Measurements from ENCODE around the gene KRT8.

DNA sequence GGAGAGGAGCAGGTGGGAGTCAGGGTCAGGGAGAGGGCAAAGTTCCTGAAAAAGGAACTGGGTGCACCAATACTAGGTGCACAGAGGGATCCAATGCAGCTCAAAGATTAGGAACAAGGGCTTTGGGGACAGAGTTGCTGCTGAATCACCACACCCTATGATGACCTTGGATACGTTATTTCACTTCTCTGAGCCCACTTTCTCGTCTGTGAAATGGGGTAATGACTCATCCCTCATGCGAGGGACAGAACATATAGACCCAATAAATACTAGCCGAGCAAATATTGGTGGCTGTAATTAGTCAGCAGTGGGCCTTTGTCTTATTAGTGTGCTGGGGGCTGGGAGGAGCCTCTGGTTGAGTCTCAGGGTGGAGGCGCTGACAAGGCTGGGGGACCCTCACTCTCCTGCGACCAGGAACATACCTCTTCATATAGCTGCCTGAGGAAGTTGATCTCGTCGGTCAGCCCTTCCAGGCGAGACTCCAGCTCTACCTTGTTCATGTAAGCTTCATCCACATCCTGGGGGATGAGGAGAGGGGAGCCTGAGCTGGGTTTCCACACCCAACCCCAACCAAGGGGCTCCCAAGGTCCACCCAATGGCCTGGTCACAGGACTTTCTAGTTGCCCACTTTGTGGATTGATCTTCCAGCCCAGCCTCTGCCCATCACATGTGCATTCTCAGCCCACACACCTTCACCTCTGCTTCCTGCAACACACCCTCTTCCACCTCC is 4.5 kb downstream of the KRT8 start:
- TF ChIP-seq GATA2 (IDR thresholded peaks at IDR 0.05; ENCODE audit: low read depth, low read length) (no peak), GATA3 (IDR thresholded peaks at IDR 0.05; ENCODE audit: low read depth, low read length) (no peak)
